IPS-18c (cell line): ENCODE measurements around the gene ZSCAN21.

Source experiments
- H3K4me3 ChIP-seq: 2 replicates; pipeline ENCODE4 v1.7.0; 2013; ENCODE audit warnings: low read depth, mild to moderate bottlenecking, low read length, moderate library complexity; ENCODE audit not compliant: insufficient read depth
- H3K9me3 ChIP-seq: one replicate; pipeline ENCODE4 v1.6.1; 2013; ENCODE audit warnings: mild to moderate bottlenecking, low read length, moderate library complexity; ENCODE audit not compliant: control insufficient read depth, insufficient read depth

Gene ZSCAN21

GRCh38 chr7:100021297-100021696 is 28.3 kb upstream of the ZSCAN21 start:
- no peaks in the 10 kb centered on the region for H3K9me3 ChIP-seq

DNA sequence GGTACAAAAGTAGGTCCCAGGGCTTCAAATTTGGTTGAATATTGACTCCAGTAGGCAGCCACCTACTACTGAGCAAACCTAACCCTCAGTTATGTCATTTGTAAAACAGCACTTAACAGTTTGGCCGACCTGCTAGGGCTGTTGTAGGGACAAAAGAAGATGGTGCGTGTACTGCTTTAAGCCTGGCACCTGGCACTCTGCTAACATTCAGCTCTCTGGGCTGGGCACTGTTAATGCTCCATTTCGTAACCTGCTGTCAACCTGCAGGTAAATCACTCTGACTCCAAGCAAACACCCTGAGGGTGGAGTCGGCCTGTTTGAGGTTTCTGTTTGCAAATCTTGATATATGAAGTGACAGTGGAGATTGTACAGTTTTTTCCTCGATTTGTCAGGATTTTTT is 27.0 kb upstream of the ZSCAN21 start:
- H3K9me3 ChIP-seq: no peaks in the 10 kb centered on the region
- no peak overlapping the region for H3K4me3 ChIP-seq

More at GRCh38 chr7:100021297-100021696, 28.3 kb upstream of the ZSCAN21 start:
- H3K4me3 ChIP-seq: no peak overlapping the region

DNA sequence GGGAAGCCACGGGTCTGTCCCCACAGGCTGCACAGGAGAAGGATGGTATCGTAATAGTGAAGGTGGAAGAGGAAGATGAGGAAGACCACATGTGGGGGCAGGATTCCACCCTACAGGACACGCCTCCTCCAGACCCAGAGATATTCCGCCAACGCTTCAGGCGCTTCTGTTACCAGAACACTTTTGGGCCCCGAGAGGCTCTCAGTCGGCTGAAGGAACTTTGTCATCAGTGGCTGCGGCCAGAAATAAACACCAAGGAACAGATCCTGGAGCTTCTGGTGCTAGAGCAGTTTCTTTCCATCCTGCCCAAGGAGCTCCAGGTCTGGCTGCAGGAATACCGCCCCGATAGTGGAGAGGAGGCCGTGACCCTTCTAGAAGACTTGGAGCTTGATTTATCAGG is 26.0 kb upstream of the ZSCAN21 start:
- no peak overlapping the region for H3K4me3 ChIP-seq
- no peaks in the 10 kb centered on the region for H3K9me3 ChIP-seq

- H3K4me3 ChIP-seq: no peak overlapping the region
- H3K9me3 ChIP-seq: no peaks in the 10 kb centered on the region
Observed at GRCh38 chr7:100024020-100024619, 25.5 kb upstream of the ZSCAN21 start.

- no peak overlapping the region for H3K4me3 ChIP-seq
- no peaks in the 10 kb centered on the region for H3K9me3 ChIP-seq
Observed at GRCh38 chr7:100027197-100027596, 22.4 kb upstream of the ZSCAN21 start.

- Histone ChIP-seq H3K9me3 (peaks cover 2% of the 10 kb centered on the region), H3K4me3 (no peak overlapping the region)
Observed at GRCh38 chr7:100029596-100029995, 20.0 kb upstream of the ZSCAN21 start.

DNA sequence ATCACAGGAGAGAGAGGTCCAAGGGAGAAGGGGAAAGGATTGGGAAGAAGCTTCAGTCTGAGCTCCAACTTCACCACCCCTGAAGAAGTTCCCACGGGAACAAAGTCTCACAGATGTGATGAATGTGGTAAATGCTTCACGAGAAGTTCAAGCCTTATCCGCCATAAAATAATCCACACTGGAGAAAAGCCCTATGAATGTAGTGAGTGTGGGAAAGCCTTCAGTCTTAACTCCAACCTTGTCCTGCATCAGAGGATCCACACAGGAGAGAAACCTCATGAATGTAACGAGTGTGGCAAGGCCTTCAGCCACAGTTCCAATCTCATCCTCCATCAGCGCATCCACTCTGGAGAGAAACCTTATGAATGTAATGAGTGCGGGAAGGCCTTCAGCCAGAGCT is 16.0 kb upstream of the ZSCAN21 start:
- Histone ChIP-seq H3K9me3 (peaks cover 2% of the 10 kb centered on the region), H3K4me3 (no peak overlapping the region)

- Histone ChIP-seq H3K4me3 (no peak overlapping the region), H3K9me3 (peaks cover 2% of the 10 kb centered on the region)
Observed at GRCh38 chr7:100034871-100035510, 14.6 kb upstream of the ZSCAN21 start.

DNA sequence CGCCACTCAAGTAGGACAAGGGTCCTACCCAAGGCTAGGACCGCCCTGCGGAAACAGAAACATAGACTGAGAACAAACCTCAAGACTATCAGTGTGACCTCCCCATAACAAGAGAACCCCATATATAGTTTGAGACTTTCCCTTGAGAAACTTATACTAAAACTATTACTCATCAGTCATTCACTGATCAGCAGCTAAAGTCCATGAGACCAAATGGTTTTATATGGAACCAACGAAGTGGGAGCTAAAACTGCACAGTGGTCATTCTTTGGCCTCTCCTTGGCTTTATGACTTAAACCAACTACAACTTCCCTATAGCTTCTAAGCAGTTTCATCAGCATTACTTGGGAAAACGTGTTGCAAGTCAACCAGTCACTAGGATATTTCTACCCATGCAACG is 13.7 kb upstream of the ZSCAN21 start:
- Histone ChIP-seq H3K9me3 (peaks cover 2% of the 10 kb centered on the region), H3K4me3 (no peak overlapping the region)

GRCh38 chr7:100038326-100038725 is 11.2 kb upstream of the ZSCAN21 start:
- H3K9me3 ChIP-seq: no peaks in the 10 kb centered on the region
- no peak overlapping the region for H3K4me3 ChIP-seq

GRCh38 chr7:100040575-100040974 is 9.0 kb upstream of the ZSCAN21 start:
- H3K4me3 ChIP-seq: no peak overlapping the region
- H3K9me3 ChIP-seq: no peaks in the 10 kb centered on the region

- no peaks in the 10 kb centered on the region for H3K9me3 ChIP-seq
- H3K4me3 ChIP-seq: no peak overlapping the region
Observed at GRCh38 chr7:100044718-100045117, 4.9 kb upstream of the ZSCAN21 start.

GRCh38 chr7:100048680-100049079 is 894 bp upstream of the ZSCAN21 start:
- Histone ChIP-seq H3K9me3 (no peaks in the 10 kb centered on the region), H3K4me3 (no peak overlapping the region)

- Histone ChIP-seq H3K9me3 (no peaks in the 10 kb centered on the region), H3K4me3 (no peak overlapping the region)
Observed at GRCh38 chr7:100051611-100052010, 2.0 kb downstream of the ZSCAN21 start.

GRCh38 chr7:100053215-100053614 is 3.6 kb downstream of the ZSCAN21 start:
- Histone ChIP-seq H3K9me3 (no peaks in the 10 kb centered on the region), H3K4me3 (no peak overlapping the region)

DNA sequence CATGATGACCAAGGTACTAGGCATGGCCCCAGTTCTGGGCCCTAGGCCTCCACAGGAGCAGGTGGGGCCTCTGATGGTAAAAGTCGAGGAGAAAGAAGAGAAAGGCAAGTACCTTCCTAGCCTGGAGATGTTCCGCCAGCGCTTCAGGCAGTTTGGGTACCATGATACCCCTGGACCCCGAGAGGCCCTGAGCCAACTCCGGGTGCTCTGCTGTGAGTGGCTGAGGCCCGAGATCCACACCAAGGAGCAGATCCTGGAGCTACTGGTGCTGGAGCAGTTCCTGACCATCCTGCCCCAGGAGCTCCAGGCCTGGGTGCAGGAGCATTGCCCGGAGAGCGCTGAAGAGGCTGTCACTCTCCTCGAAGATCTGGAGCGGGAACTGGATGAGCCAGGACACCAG is 7.4 kb downstream of the ZSCAN21 start:
- Histone ChIP-seq H3K9me3 (no peaks in the 10 kb centered on the region), H3K4me3 (no peak overlapping the region)

GRCh38 chr7:100059251-100059739 is 9.7 kb downstream of the ZSCAN21 start:
- H3K4me3 ChIP-seq: no peak overlapping the region
- H3K9me3 ChIP-seq: no peaks in the 10 kb centered on the region

GRCh38 chr7:100061518-100062193 is 12.1 kb downstream of the ZSCAN21 start:
- Histone ChIP-seq H3K4me3 (no peak overlapping the region), H3K9me3 (no peaks in the 10 kb centered on the region)
